ENCODE results near the gene PMS1.

PMS1 gene

GRCh38 chr2:189762229-189762550 is 22.1 kb upstream of the PMS1 start:
- peak overlapping the region; percentile 83 for H3K4me2 ChIP-seq
- no peaks in the 10 kb centered on the region for H3K27me3 ChIP-seq (ENCODE audit: insufficient read depth, low read depth)
- no peaks in the 10 kb centered on the region for H4K20me1 ChIP-seq (ENCODE audit: insufficient read depth)
- peak overlapping the region; percentile 79 for H3K27ac ChIP-seq
- peak overlapping the region; percentile 75 for H3K9ac ChIP-seq
- TF ChIP-seq, protein P1, sequence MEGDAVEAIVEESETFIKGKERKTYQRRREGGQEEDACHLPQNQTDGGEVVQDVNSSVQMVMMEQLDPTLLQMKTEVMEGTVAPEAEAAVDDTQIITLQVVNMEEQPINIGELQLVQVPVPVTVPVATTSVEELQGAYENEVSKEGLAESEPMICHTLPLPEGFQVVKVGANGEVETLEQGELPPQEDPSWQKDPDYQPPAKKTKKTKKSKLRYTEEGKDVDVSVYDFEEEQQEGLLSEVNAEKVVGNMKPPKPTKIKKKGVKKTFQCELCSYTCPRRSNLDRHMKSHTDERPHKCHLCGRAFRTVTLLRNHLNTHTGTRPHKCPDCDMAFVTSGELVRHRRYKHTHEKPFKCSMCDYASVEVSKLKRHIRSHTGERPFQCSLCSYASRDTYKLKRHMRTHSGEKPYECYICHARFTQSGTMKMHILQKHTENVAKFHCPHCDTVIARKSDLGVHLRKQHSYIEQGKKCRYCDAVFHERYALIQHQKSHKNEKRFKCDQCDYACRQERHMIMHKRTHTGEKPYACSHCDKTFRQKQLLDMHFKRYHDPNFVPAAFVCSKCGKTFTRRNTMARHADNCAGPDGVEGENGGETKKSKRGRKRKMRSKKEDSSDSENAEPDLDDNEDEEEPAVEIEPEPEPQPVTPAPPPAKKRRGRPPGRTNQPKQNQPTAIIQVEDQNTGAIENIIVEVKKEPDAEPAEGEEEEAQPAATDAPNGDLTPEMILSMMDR (conservative IDR thresholded peaks at IDR 0.05; ENCODE audit: low read depth, low read length) = no peak
- H3K4me3 ChIP-seq (IDR thresholded peaks at IDR 0.05; ENCODE audit: insufficient read depth, low read depth, low read length) = peak overlapping the region; percentile 56
- no peaks in the 10 kb centered on the region for H3K36me3 ChIP-seq (ENCODE audit: insufficient read depth)
- H3K4me1 ChIP-seq (ENCODE audit: low read depth, poor library complexity, severe bottlenecking) = peaks cover 20% of the 10 kb centered on the region
- H2AFZ ChIP-seq (ENCODE audit: low read depth) = peak overlapping the region; percentile 94
- peaks cover 6% of the 10 kb centered on the region; the same call in 1 of the 2 replicates for H3K79me2 ChIP-seq (ENCODE audit: insufficient read depth, low read depth)

DNA sequence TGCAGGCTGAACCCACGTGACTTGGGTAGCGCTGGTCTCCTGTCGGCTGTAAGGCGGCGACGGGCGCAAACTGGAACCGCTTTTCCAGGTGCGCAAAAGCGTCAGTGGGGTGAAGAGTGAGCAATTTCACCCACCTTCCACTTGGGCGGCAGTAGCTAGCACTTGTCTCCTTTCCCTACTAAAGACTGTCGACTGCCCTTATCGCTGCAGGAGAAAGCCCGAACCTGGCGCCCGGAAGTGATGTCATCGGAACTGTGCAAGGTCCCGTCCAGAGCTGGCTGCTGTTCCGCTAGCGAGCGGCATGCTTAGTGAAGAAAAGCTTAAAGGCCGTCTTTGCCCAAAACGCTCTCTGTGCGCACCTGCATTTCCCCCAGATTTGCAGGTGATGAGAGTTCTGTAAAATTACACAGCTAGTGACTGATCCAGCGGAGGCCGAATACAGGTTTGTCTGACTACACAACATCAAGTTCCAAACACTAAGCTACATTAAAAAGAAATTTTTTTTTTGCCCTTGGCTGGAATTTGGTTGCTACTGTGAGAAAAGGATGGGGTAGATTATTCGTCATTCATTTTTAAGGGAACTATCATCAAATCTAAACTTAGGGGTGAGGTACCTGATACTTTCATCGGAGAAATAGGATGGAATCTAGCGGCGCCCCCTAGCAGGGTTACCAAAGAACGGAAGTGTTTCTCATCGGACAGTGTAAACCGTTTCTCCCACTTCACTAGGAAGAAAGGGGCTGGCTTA is 21.5 kb upstream of the PMS1 start, which contains the start of gene OSGEPL1:
TSS of gene OSGEPL1 (minus strand) at position 242 of the 748 bp plus-strand sequence. CDS start 1,152 bp downstream, outside the sequence.
- Histone ChIP-seq H4K20me1 (ENCODE audit: insufficient read depth) (no peaks in the 10 kb centered on the region), H3K36me3 (ENCODE audit: insufficient read depth) (no peaks in the 10 kb centered on the region), H3K79me2 (ENCODE audit: insufficient read depth, low read depth) (peaks cover 6% of the 10 kb centered on the region; the same call in 1 of the 2 replicates), H3K27ac (peak within 1 kb of the TSS; percentile 79), H3K9ac (peak within 1 kb of the TSS; percentile 75), H3K4me1 (ENCODE audit: low read depth, poor library complexity, severe bottlenecking) (peaks cover 20% of the 10 kb centered on the region), H3K4me2 (peak within 1 kb of the TSS; percentile 83), H3K27me3 (ENCODE audit: insufficient read depth, low read depth) (no peaks in the 10 kb centered on the region), H2AFZ (ENCODE audit: low read depth) (peak within 1 kb of the TSS; percentile 94), H3K4me3 (IDR thresholded peaks at IDR 0.05; ENCODE audit: insufficient read depth, low read depth, low read length) (peak within 1 kb of the TSS; percentile 98)
- TF ChIP-seq, protein P1 (conservative IDR thresholded peaks at IDR 0.05; ENCODE audit: low read depth, low read length) = peak; percentile 91

DNA sequence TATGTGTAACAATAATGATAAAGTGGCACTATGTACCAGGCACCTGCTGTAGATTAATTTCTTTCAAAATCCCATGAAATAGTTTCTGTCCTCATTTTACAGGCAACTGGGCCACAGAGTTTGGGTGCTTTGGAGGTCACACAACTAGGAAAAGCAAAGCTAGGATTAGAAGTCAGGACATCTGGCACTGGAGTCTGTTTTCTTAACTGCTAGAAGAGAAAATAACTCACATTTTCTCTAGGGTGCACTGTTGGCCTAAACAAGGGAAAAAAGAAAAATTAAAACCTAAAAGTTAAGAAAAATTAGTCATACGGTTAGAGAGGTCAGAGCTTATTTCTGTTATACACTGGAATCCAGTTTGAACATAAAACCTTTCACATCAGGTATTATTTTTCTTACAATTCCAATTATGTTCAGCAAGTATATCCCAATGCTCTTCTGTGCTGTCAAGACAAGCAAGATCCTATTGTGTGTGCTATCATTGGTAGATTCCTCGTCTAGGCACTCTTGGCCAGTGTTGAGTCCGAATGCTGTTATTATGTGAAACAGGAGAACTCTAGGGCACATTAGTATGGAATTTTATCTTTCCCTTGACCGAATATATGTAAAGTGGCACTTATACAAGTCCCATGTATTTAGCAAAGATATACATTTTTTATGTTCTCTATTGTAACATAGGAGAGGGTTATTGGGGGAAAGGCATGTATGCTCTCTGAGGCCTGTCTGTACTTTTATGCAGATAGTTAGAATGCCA is 20.2 kb upstream of the PMS1 start:
- H3K27ac ChIP-seq = peak overlapping the region; percentile 79
- peak overlapping the region; percentile 75; the same call in 1 of the 2 replicates for H3K9ac ChIP-seq
- TF ChIP-seq, protein P1 (conservative IDR thresholded peaks at IDR 0.05; ENCODE audit: low read depth, low read length) = 0 out of 2 replicates have a peak, but pooled peaks have one; percentile 10
- no peaks in the 10 kb centered on the region for H3K36me3 ChIP-seq (ENCODE audit: insufficient read depth)
- H3K4me1 ChIP-seq (ENCODE audit: low read depth, poor library complexity, severe bottlenecking) = peaks cover 20% of the 10 kb centered on the region
- H3K4me3 ChIP-seq (IDR thresholded peaks at IDR 0.05; ENCODE audit: insufficient read depth, low read depth, low read length) = peak overlapping the region; percentile 11
- H4K20me1 ChIP-seq (ENCODE audit: insufficient read depth) = no peaks in the 10 kb centered on the region
- peak overlapping the region; percentile 94 for H2AFZ ChIP-seq (ENCODE audit: low read depth)
- H3K4me2 ChIP-seq = peak overlapping the region; percentile 81
- H3K27me3 ChIP-seq (ENCODE audit: insufficient read depth, low read depth) = no peaks in the 10 kb centered on the region
- peaks cover 6% of the 10 kb centered on the region; the same call in 1 of the 2 replicates for H3K79me2 ChIP-seq (ENCODE audit: insufficient read depth, low read depth)

DNA sequence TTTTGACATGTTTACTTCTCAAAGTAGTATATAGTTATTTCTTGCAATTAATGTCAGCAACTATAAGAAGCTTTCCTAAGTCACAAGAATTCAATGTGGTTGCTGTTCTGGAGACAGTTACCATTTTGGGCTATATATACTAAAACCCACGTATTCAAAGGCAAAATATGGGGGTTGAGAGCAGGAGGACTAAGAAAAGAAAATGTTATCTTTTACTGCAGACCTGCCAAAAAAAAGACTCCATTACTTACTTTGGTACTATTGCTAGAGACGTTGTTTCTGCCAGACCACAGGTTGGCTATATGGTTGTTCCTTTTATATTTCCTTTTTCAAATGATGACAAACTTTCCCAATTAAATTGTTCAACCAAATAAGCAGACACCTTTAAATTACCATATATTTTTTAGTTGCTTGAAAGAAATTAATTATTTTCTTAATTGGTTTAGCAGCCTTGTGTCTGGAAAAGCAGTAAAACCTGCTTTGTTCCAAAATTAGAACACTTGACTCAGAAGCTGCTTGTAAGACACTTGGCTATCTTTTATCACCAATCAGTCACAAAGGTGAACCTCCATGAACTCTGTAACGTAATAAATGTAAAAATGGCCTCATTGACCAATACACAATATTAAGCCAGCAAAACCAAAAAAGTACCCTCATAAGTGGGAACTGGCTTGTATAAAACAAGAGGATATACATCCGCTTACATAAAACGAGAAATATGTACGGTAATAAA is 13.5 kb upstream of the PMS1 start:
- Histone ChIP-seq H3K79me2 (ENCODE audit: insufficient read depth, low read depth) (no peaks in the 10 kb centered on the region), H3K4me1 (ENCODE audit: low read depth, poor library complexity, severe bottlenecking) (no peaks in the 10 kb centered on the region), H3K9ac (no peak overlapping the region), H3K4me3 (IDR thresholded peaks at IDR 0.05; ENCODE audit: insufficient read depth, low read depth, low read length) (no peak overlapping the region), H4K20me1 (ENCODE audit: insufficient read depth) (no peaks in the 10 kb centered on the region), H3K27ac (no peak overlapping the region), H3K4me2 (no peak overlapping the region), H3K27me3 (ENCODE audit: insufficient read depth, low read depth) (no peaks in the 10 kb centered on the region), H2AFZ (ENCODE audit: low read depth) (no peak overlapping the region), H3K36me3 (ENCODE audit: insufficient read depth) (no peaks in the 10 kb centered on the region; the same call in 1 of the 2 replicates)
- TF ChIP-seq, protein P1 (conservative IDR thresholded peaks at IDR 0.05; ENCODE audit: low read depth, low read length) = no peak
